Central memory CD8-positive, alpha-beta T cell (primary cell): ENCODE results near the gene SASH1.
"Not testable (repeated sequence)": the region's sequence is repeated elsewhere in the genome, so short reads cannot be mapped to it uniquely, and the experiment has no call there.

Source experiments
- ATAC-seq: fragments of 150-1000 bp; cut with Tn5 transposase; replicated peaks from 2 replicates; pipeline ENCODE4 v1.10.0; 2022; ENCODE audit warnings: mild to moderate bottlenecking, moderate FRiP score, moderate number of reproducible peaks; ENCODE audit not compliant: poor library complexity, severe bottlenecking; ENCODE audit errors: extremely low read depth
- DNase-seq, 2 donors: peaks; one replicate each; pipeline ENCODE4 v3.0.0; 2021; ENCODE audit warnings: low spot score in 2 of 2
- H3K27ac Mint-ChIP-seq: one replicate; pipeline ENCODE4 v1.8.0; 2022; ENCODE audit warnings: low read depth, mild to moderate bottlenecking, moderate library complexity, mixed read lengths
- H3K27me3 Mint-ChIP-seq: one replicate; pipeline ENCODE4 v1.8.0; 2022; ENCODE audit warnings: mixed read lengths
- H3K36me3 Mint-ChIP-seq: one replicate; pipeline ENCODE4 v1.8.0; 2022; ENCODE audit warnings: mild to moderate bottlenecking, moderate library complexity, mixed read lengths; ENCODE audit not compliant: insufficient read depth
- H3K4me1 Mint-ChIP-seq: one replicate; pipeline ENCODE4 v1.8.0; 2022; ENCODE audit warnings: mixed read lengths
- H3K4me3 Mint-ChIP-seq: one replicate; pipeline ENCODE4 v1.8.0; 2022; ENCODE audit warnings: mild to moderate bottlenecking, moderate library complexity, mixed read lengths
- H3K9me3 Mint-ChIP-seq: one replicate; pipeline ENCODE4 v1.8.0; 2022; ENCODE audit warnings: mixed read lengths

SASH1 gene

DNA sequence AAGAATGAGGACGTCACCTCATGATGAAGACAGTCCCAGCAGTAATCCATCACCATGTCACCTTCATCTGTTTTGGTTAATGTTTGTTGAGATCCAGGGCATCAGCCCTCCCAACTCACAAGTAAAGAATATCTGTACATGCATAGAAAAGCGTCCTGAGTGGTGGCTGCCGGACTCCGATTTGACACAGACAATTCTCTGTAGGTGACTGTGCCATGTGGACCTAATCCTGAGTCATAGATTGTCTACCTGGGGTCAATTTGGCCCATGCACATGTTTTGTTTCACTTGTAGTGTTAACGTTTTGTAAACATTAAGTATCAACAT, 235.8 kb downstream of the SASH1 start:
- Mint-ChIP-seq H3K36me3 (no peaks in the 10 kb centered on the region), H3K27me3 (peaks cover 68% of the 10 kb centered on the region), H3K27ac (no peak overlapping the region), H3K9me3 (no peaks in the 10 kb centered on the region), H3K4me1 (no peaks in the 10 kb centered on the region), H3K4me3 (no peak overlapping the region)
- DNase-seq (no peak), ATAC-seq (no peak)

DNA sequence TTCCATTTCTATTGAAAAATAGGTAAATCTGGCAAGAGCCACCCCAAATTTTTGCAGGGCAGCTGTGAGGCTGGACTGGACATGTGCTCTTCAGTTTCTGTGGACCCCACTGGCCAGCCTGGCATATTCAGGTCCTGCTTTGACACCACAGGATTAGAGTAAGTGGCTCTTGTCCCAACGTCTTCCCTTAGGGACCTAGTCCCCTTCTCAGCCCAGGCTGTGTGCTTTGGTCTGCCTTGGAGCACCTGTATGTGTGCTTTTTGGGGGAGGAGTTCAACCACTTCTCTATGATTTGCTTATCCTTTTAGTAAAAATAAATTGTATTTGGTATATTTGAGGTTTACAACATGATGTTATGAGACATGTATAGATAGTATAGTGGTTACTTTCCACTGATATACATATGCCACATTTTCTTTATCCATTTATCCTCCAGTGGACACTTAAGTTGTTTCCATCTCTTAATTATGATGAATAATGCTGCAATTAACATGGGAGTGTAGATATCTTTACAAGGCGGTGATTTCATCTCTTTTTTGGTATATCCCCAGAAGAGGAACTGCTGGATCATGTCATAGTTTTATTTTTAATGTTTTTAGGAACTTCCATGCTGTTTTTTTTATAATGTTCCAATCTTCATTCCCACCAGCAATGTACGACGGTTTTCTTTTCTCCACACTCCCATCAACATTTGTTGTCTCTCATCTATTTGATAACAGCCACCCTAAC, 236.4 kb downstream of the SASH1 start:
- ATAC-seq (no peak), DNase-seq (no peak)
- no peak overlapping the region for H3K4me3 Mint-ChIP-seq
- H3K27me3 Mint-ChIP-seq: peaks cover 74% of the 10 kb centered on the region
- no peak overlapping the region for H3K27ac Mint-ChIP-seq
- H3K4me1 Mint-ChIP-seq: no peaks in the 10 kb centered on the region
- H3K9me3 Mint-ChIP-seq: no peaks in the 10 kb centered on the region
- H3K36me3 Mint-ChIP-seq: no peaks in the 10 kb centered on the region

DNA sequence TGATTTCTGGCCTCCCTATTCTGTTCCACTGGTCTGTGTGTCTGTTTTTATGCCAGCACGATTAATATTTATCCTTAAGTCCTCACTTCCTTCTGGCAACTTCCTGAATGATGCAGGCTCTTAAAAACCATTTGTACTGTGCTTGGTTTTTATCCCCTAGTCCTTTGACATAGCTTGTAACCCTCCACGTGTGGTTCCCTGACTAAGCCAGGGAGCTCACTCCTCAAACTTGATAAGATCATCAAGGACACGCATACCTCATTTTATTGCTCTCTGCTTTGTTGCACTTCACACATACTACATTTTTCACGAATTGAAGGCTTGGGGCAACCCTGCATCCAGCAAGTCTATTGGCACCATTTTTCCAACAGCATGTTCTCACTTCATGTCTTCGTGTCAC, 237.8 kb downstream of the SASH1 start:
- Mint-ChIP-seq H3K4me1 (no peaks in the 10 kb centered on the region), H3K36me3 (no peaks in the 10 kb centered on the region), H3K27me3 (peaks cover 88% of the 10 kb centered on the region), H3K4me3 (no peak overlapping the region), H3K27ac (no peak overlapping the region), H3K9me3 (peaks cover 9% of the 10 kb centered on the region)
- ATAC-seq (no peak), DNase-seq (no peak)

- Mint-ChIP-seq H3K9me3 (peaks cover 21% of the 10 kb centered on the region), H3K27me3 (peaks cover 96% of the 10 kb centered on the region), H3K36me3 (no peaks in the 10 kb centered on the region), H3K4me3 (no peak overlapping the region), H3K4me1 (no peaks in the 10 kb centered on the region), H3K27ac (no peak overlapping the region)
- no peak for ATAC-seq
- no peak for DNase-seq
Measured at GRCh38 chr6:148583631-148584030, 241.0 kb downstream of the SASH1 start.

DNA sequence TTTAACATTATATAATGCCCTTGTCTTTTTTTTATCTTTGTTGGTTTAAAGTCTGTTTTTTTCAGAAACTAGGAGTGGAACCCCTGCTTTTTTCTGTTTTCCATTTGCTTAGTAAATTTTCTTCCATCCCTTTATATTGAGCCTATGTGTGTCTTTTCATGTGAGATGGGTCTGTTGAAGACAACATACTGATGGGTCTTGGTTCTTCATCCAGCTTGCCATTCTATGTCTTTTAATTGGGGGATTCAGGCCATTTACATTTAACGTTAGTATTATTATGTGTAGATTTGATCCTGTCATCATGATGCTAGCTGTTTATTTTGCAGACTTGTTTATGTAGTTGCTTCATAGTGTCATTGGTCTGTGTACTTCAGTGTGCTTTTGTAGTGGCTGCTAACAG, 243.0 kb downstream of the SASH1 start:
- not testable (repeated sequence) for H3K36me3 Mint-ChIP-seq

GRCh38 chr6:148590883-148591282, 248.2 kb downstream of the SASH1 start:
- peaks cover 2% of the 10 kb centered on the region for H3K36me3 Mint-ChIP-seq
- ATAC-seq (no peak), DNase-seq (no peak)
- no peak overlapping the region for H3K27ac Mint-ChIP-seq
- H3K4me3 Mint-ChIP-seq: no peak overlapping the region
- H3K9me3 Mint-ChIP-seq: peaks cover 7% of the 10 kb centered on the region
- H3K4me1 Mint-ChIP-seq: no peaks in the 10 kb centered on the region
- peaks cover 54% of the 10 kb centered on the region for H3K27me3 Mint-ChIP-seq

More for the DNA sequence above, 243.0 kb downstream of the SASH1 start:
- DNase-seq, H3K4me1 Mint-ChIP-seq, H3K27ac Mint-ChIP-seq, H3K4me3 Mint-ChIP-seq, ATAC-seq: not testable (repeated sequence)
- H3K27me3 Mint-ChIP-seq: peaks cover 78% of the 10 kb centered on the region
- peaks cover 21% of the 10 kb centered on the region for H3K9me3 Mint-ChIP-seq

DNA sequence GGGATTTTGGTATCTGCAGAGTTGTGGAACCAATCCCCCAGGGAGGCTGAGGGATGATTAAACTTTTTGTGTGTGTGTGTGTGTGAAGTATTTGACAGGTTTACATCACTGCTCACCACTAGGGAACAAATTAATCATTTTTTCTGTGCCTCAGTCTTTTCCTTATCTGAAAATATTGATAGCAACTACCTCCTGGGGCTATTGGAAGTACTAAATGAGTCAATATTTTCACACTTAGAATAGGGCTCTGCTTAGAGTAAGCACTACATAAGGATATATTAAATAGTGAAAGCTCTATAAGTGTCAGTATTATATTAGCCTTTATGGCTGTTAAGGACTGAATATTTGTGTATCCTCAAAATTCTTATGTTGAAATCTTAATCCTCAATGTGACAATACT, 249.0 kb downstream of the SASH1 start:
- H3K4me1 Mint-ChIP-seq: no peaks in the 10 kb centered on the region
- peaks cover 2% of the 10 kb centered on the region for H3K36me3 Mint-ChIP-seq
- no peak overlapping the region for H3K27ac Mint-ChIP-seq
- H3K9me3 Mint-ChIP-seq: peaks cover 1% of the 10 kb centered on the region
- DNase-seq (no peak), ATAC-seq (no peak)
- peaks cover 53% of the 10 kb centered on the region for H3K27me3 Mint-ChIP-seq
- H3K4me3 Mint-ChIP-seq: no peak overlapping the region

DNA sequence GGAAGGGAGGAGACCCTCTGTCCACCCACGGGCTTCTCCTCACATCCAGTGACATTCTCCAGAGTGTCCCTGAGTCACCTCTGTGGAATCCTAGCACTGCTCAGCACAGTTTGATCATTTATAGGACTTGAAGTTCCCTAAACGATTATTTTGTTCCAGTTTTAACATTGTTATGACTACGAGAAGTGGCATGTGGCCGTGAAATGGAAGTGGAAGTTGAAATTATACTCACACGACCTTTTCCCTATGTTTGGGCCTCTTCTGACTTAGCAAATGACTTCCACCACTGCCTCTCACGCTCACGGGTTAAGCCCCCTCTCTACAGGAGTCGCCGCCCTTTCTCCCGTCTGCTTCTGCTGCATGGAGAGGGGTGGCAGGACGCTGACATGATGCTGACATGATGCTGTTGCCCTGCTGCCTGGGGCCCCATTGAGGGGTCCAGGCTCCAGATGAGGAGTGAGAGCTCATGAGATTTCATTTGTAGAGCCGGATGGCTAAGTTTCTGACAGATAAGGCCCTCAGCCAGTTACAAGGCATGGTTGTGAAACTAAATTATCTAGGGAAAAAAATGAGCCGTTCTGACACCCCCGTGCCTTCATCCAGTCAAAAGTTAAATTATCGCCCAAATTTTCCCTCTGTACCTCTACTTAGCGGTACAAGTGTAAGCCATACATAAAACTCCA, 250.6 kb downstream of the SASH1 start:
- Mint-ChIP-seq H3K36me3 (peaks cover 2% of the 10 kb centered on the region), H3K4me3 (no peak overlapping the region), H3K9me3 (no peaks in the 10 kb centered on the region), H3K27ac (no peak overlapping the region), H3K27me3 (peaks cover 53% of the 10 kb centered on the region), H3K4me1 (no peaks in the 10 kb centered on the region)
- ATAC-seq: no peak
- no peak for DNase-seq

DNA sequence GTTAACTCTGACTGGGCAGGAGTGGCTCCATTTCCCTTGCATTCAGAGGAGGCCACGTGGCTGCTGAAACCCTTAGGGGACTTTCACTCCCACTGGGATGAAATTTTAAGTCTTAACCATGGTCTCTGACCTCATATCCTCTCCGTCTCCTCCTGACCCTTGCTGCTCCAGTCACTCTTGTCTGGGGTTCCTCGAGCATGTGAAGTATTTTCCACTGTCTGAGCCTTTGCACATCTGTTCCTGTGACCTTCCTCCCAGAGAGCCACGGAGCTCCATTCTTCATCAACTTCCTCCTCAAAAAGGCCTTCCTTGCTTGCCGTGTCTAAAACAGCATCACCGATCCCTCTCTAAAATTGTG, 251.2 kb downstream of the SASH1 start:
- Mint-ChIP-seq H3K9me3 (no peaks in the 10 kb centered on the region), H3K27me3 (peaks cover 56% of the 10 kb centered on the region), H3K4me1 (no peaks in the 10 kb centered on the region), H3K36me3 (peaks cover 2% of the 10 kb centered on the region), H3K4me3 (no peak overlapping the region), H3K27ac (no peak overlapping the region)
- DNase-seq (no peak), ATAC-seq (no peak)

DNA sequence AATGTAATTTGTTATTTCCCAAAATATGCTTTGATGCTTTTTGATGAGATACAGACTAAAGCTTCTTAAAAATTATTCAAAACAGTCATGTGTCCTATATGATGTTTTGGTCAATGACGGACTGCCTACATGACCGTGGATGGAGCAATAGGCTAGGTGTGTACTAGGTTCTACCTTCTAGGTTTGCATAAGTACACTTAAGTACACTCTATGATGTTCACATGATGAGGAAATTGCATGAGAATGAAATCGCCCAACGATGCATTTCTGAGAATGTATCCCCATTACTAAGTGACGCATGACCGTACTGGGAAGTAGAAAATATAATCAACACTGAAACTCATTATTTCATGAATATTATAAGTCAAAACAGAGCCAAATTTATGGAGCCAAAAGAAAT, 252.9 kb downstream of the SASH1 start:
- H3K4me1 Mint-ChIP-seq: no peaks in the 10 kb centered on the region
- H3K4me3 Mint-ChIP-seq: no peak overlapping the region
- H3K27ac Mint-ChIP-seq: no peak overlapping the region
- ATAC-seq (no peak), DNase-seq (no peak)
- H3K36me3 Mint-ChIP-seq: peaks cover 2% of the 10 kb centered on the region
- H3K27me3 Mint-ChIP-seq: peaks cover 58% of the 10 kb centered on the region
- H3K9me3 Mint-ChIP-seq: no peaks in the 10 kb centered on the region

DNA sequence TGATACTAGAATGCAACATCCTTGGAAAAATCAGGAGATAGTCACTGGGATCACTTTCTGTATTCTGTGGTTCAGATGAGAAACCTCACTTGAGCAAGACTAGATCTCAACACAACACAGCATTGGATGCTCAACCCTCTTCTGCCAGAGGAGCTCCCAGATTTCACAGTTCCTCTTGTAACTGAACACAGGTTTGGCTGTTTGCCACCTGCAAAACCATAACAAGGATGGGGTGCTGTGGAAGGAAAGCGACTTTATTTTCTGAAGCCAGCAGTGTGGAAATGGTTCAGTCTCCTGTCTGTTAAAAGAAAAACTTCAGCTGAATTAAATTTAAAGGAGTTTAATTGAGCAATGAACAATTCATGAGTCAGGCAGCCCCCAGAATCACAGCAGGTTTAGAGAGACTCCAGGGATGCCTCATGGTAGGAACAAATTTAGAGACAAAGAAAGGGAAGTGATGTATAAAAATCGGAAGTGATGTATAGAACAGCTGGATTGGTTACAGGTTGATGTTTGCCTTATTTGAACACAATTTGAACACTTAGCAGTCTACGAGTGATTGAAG, 254.3 kb downstream of the SASH1 start:
- no peak overlapping the region for H3K4me3 Mint-ChIP-seq
- ATAC-seq: no peak
- H3K27me3 Mint-ChIP-seq: peaks cover 58% of the 10 kb centered on the region
- H3K36me3 Mint-ChIP-seq: peaks cover 2% of the 10 kb centered on the region
- H3K4me1 Mint-ChIP-seq: peaks cover 2% of the 10 kb centered on the region
- no peak for DNase-seq
- H3K27ac Mint-ChIP-seq: no peak overlapping the region
- peaks cover 2% of the 10 kb centered on the region for H3K9me3 Mint-ChIP-seq

DNA sequence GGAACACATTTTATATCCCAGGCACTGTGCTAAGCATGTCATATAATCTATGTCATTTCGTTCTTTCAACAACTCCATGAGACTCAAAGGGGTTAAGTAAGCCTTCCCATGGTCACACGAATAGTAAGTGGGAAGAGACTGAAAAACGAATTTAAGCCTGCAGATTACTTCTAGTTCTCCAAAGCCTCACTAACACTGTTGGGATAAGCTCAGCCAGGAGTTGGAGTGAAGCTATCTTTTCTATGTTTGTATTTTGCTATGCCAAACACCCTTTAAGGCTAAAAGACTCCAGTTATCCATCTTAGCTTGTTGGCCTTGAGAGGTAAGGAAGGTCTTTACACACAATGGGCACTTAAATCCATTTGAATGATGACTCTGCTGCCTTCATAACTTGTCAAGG, 256.1 kb downstream of the SASH1 start:
- no peak overlapping the region for H3K4me3 Mint-ChIP-seq
- no peak for DNase-seq
- no peak for ATAC-seq

DNA sequence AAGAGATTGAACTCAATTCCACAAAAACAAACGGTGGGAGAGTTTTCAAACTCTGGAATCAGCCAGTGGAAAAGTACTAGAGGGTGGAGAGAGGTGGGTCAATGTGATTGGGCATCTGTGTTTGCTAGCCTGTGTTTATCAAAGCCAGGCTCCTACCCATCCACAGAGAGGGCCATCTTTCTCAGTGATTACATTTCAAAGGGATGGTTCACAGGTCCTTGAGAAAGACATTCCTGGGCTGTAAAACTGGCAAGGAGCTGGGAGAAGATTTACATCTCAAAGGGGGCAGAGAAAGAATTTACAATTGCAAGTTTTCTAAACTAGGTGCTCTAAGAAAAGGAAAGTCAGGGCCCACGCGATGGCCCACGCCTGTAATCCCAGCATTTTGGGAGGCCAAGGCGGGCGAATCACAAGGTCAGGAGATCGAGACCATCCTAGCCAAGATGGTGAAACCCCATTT, 257.4 kb downstream of the SASH1 start:
- ATAC-seq (no peak), DNase-seq (no peak)
- H3K4me3 Mint-ChIP-seq: no peak overlapping the region
- H3K27me3 Mint-ChIP-seq: peaks cover 50% of the 10 kb centered on the region
- peaks cover 6% of the 10 kb centered on the region for H3K9me3 Mint-ChIP-seq
- peaks cover 6% of the 10 kb centered on the region for H3K4me1 Mint-ChIP-seq
- no peak overlapping the region for H3K27ac Mint-ChIP-seq
- H3K36me3 Mint-ChIP-seq: no peaks in the 10 kb centered on the region

More for the DNA sequence above, 256.1 kb downstream of the SASH1 start:
- no peaks in the 10 kb centered on the region for H3K36me3 Mint-ChIP-seq
- peaks cover 6% of the 10 kb centered on the region for H3K9me3 Mint-ChIP-seq
- H3K27me3 Mint-ChIP-seq: peaks cover 53% of the 10 kb centered on the region
- H3K4me1 Mint-ChIP-seq: peaks cover 6% of the 10 kb centered on the region
- H3K27ac Mint-ChIP-seq: no peak overlapping the region
